ENCODE measurements around the gene RBBP6.
"Not testable (repeated sequence)": the region's sequence is repeated elsewhere in the genome, so short reads cannot be mapped to it uniquely, and the experiment has no call there.

RBBP6 gene

GRCh38 chr16:24562811-24563210 lies 23.4 kb downstream of the RBBP6 start:
- no peak for DNase-seq (ENCODE audit: low read depth in 3 of 3, low spot score in 1 of 3)

GRCh38 chr16:24568392-24568791 lies 29.0 kb downstream of the RBBP6 start:
- no peak for DNase-seq (ENCODE audit: low read depth in 3 of 3, low spot score in 1 of 3)

GRCh38 chr16:24571096-24571495 lies 31.7 kb downstream of the RBBP6 start:
- no peak for DNase-seq (ENCODE audit: low read depth in 3 of 3, low spot score in 1 of 3)

- DNase-seq (ENCODE audit: low read depth in 3 of 3, low spot score in 1 of 3): no peak
These were observed 32.7 kb downstream of the RBBP6 start for GRCh38 chr16:24572069-24572468.

GRCh38 chr16:24573141-24573540 lies 33.8 kb downstream of the RBBP6 start:
- DNase-seq (ENCODE audit: low read depth in 3 of 3, low spot score in 1 of 3): no peak

- DNase-seq (ENCODE audit: low read depth in 3 of 3, low spot score in 1 of 3): not testable (repeated sequence)
These were observed 35.4 kb downstream of the RBBP6 start for GRCh38 chr16:24574515-24575485.

- DNase-seq (ENCODE audit: low read depth in 3 of 3, low spot score in 1 of 3): not testable (repeated sequence)
These were observed 36.4 kb downstream of the RBBP6 start for GRCh38 chr16:24575791-24576190.

GRCh38 chr16:24577167-24577566 lies 37.8 kb downstream of the RBBP6 start:
- DNase-seq (ENCODE audit: low read depth in 3 of 3, low spot score in 1 of 3): no peak

- DNase-seq (ENCODE audit: low read depth in 3 of 3, low spot score in 1 of 3): no peak
These were observed 41.3 kb downstream of the RBBP6 start for GRCh38 chr16:24580665-24581064.

- no peak for DNase-seq (ENCODE audit: low read depth in 3 of 3, low spot score in 1 of 3)
These were observed 44.1 kb downstream of the RBBP6 start for GRCh38 chr16:24583494-24583893.

GRCh38 chr16:24589997-24590396 lies 50.6 kb downstream of the RBBP6 start:
- no peak for DNase-seq (ENCODE audit: low read depth in 3 of 3, low spot score in 1 of 3)

- DNase-seq (ENCODE audit: low read depth in 3 of 3, low spot score in 1 of 3): no peak
These were observed 59.5 kb downstream of the RBBP6 start for GRCh38 chr16:24598777-24599437.

- DNase-seq (ENCODE audit: low read depth in 3 of 3, low spot score in 1 of 3): no peak
These were observed 70.0 kb downstream of the RBBP6 start for GRCh38 chr16:24609417-24609739.

- no peak for DNase-seq (ENCODE audit: low read depth in 3 of 3, low spot score in 1 of 3)
These were observed 70.5 kb downstream of the RBBP6 start for GRCh38 chr16:24609740-24610415.

- DNase-seq (ENCODE audit: low read depth in 3 of 3, low spot score in 1 of 3): no peak
These were observed 71.0 kb downstream of the RBBP6 start for GRCh38 chr16:24610416-24610755.

GRCh38 chr16:24611310-24611709 lies 71.9 kb downstream of the RBBP6 start:
- DNase-seq (ENCODE audit: low read depth in 3 of 3, low spot score in 1 of 3): no peak

- no peak for DNase-seq (ENCODE audit: low read depth in 3 of 3, low spot score in 1 of 3)
These were observed 73.3 kb downstream of the RBBP6 start for GRCh38 chr16:24612656-24613055.

GRCh38 chr16:24613267-24613666 lies 73.9 kb downstream of the RBBP6 start:
- not testable (repeated sequence) for DNase-seq (ENCODE audit: low read depth in 3 of 3, low spot score in 1 of 3)

GRCh38 chr16:24617502-24617901 lies 78.1 kb downstream of the RBBP6 start:
- DNase-seq (ENCODE audit: low read depth in 3 of 3, low spot score in 1 of 3): no peak

Data from stimulated activated CD4-positive, alpha-beta T cell treated with anti-CD3 and anti-CD28 coated beads, TNF-alpha, amount 100 ng/mL, for 1 hour (primary cell).